Right atrium auricular region (tissue), 2 donors: Measurements from ENCODE around the gene NAV3. TPM values are rescaled to one million over a fixed set of nuclear protein-coding genes. Genes with fewer than 3 reads are reported as not detected.

ENCODE experiments used
- DNase-seq: peaks from one replicate; pipeline ENCODE4 v3.0.0-alpha.2; 2019; ENCODE audit warnings: low spot score
- H3K27ac ChIP-seq, 2 donors: fragments of 200-600 bp; sonication (generic); 1 replicate in 1 of 2; 2 replicates in 1 of 2; pipeline ENCODE4 v1.5.1; 2016 to 2019
- H3K27me3 ChIP-seq, 2 donors: fragments of 200-600 bp; sonication (generic); one replicate each; pipeline versions ENCODE4 v1.5.1 to v1.6.0; 2017 to 2019
- H3K36me3 ChIP-seq: fragments of 200-600 bp; sonication (generic); one replicate; pipeline ENCODE4 v1.5.1; 2016
- H3K4me1 ChIP-seq, 2 donors: fragments of 200-600 bp; sonication (generic); one replicate each; pipeline versions ENCODE4 v1.5.1 to v1.6.0; 2017 to 2019
- H3K4me3 ChIP-seq, 2 donors: fragments of 200-600 bp; sonication (generic); 1 replicate in 1 of 2; 2 replicates in 1 of 2; pipeline ENCODE4 v1.5.1; 2017 to 2019; ENCODE audit warnings: mild to moderate bottlenecking in 1 of 2, moderate library complexity in 1 of 2
- H3K9me3 ChIP-seq, 2 donors: fragments of 200-600 bp; sonication (generic); one replicate each; pipeline ENCODE4 v1.5.1; 2019
- total RNA-seq, 2 donors: library from RNA; depleted of rRNA; stranded (reverse); fragments of >200 nt; gene quantifications; one replicate each; pipeline ENCODE4 v1.1.0, GENCODE V29; 2016
- TF ChIP-seq, protein P1 (sequence below), 2 donors: fragments of 200-600 bp; sonication (generic); IDR thresholded peaks; one replicate each; pipeline ENCODE4 v1.5.1; 2019; ENCODE audit warnings: antibody characterized with exemption in 2 of 2

The NAV3 gene
- total RNA-seq, 2 donors from 2014 or later = 4.4 to 5.1 TPM

DNA sequence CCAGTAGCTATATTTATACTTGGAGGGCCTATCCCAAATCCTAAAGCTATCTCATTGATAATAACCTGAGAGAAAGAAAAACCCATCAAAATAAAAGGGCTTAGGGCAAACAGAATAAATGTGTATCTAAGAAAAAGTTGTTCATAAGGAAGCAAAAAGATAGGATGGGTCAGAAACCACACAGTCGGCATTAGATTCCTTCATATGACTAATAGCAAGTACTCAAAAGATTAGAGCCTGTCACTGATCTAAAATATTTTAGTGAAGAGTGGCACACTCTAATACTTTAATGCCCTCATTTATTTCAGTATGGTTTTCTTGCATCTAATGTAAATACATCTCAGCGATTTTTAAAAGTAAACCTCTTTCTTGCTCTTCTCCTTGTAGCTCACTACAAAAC is 17.1 kb upstream of the NAV3 start:
- no peak overlapping the region for H3K27ac ChIP-seq
- no peaks in the 10 kb centered on the region for H3K9me3 ChIP-seq
- no peak for DNase-seq
- H3K27me3 ChIP-seq = no peaks in the 10 kb centered on the region
- no peaks in the 10 kb centered on the region for H3K4me1 ChIP-seq
- TF ChIP-seq, protein P1, sequence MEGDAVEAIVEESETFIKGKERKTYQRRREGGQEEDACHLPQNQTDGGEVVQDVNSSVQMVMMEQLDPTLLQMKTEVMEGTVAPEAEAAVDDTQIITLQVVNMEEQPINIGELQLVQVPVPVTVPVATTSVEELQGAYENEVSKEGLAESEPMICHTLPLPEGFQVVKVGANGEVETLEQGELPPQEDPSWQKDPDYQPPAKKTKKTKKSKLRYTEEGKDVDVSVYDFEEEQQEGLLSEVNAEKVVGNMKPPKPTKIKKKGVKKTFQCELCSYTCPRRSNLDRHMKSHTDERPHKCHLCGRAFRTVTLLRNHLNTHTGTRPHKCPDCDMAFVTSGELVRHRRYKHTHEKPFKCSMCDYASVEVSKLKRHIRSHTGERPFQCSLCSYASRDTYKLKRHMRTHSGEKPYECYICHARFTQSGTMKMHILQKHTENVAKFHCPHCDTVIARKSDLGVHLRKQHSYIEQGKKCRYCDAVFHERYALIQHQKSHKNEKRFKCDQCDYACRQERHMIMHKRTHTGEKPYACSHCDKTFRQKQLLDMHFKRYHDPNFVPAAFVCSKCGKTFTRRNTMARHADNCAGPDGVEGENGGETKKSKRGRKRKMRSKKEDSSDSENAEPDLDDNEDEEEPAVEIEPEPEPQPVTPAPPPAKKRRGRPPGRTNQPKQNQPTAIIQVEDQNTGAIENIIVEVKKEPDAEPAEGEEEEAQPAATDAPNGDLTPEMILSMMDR (IDR thresholded peaks at IDR 0.05) = no peak
- no peak overlapping the region for H3K4me3 ChIP-seq
- H3K36me3 ChIP-seq = no peaks in the 10 kb centered on the region

DNA sequence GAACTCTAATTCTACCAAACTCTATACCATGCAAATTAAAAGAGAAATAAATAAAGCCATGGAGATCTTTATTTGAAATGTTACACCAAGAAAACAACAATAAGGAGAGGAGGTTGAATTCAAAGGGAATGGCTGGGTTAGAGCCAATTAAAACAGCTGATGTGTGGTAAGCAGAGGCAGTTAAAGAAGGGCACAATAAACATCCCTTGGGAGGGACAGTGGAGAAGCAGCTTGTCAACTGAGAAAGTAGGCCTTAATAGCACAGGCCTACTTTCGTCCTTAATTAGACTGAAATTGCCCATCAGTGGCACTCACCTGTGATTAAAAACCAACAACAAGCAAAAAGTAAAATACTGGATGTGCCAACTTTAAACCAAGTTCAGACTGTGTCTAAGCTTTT is 16.3 kb upstream of the NAV3 start:
- Histone ChIP-seq H3K9me3 (no peaks in the 10 kb centered on the region), H3K27ac (no peak overlapping the region), H3K36me3 (no peaks in the 10 kb centered on the region), H3K4me3 (no peak overlapping the region), H3K27me3 (no peaks in the 10 kb centered on the region), H3K4me1 (no peaks in the 10 kb centered on the region)
- TF ChIP-seq, protein P1 (IDR thresholded peaks at IDR 0.05) = no peak
- no peak for DNase-seq

DNA sequence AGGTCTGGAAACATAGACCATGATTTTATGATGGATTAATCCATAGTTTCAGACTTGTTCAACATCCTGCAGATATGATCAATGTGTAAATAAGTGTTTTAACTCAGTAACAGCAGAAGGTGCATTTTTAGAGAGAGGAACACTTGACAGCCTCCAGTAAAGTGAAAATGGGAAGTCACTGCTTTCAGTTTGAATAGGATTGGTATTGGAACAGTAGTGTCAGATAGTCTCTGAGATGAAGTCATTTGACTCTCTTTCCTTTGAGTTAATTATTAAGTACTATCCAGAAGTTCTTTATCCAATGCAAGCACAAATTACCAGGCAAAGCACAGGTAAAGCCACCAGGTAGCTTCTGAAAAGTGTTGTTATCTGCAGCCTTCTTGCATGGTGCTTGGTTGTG is 14.5 kb upstream of the NAV3 start:
- Histone ChIP-seq H3K4me3 (no peak overlapping the region), H3K36me3 (no peaks in the 10 kb centered on the region), H3K27ac (no peak overlapping the region), H3K4me1 (no peaks in the 10 kb centered on the region), H3K9me3 (no peaks in the 10 kb centered on the region), H3K27me3 (no peaks in the 10 kb centered on the region)
- DNase-seq = no peak
- TF ChIP-seq, protein P1 (IDR thresholded peaks at IDR 0.05) = no peak

DNA sequence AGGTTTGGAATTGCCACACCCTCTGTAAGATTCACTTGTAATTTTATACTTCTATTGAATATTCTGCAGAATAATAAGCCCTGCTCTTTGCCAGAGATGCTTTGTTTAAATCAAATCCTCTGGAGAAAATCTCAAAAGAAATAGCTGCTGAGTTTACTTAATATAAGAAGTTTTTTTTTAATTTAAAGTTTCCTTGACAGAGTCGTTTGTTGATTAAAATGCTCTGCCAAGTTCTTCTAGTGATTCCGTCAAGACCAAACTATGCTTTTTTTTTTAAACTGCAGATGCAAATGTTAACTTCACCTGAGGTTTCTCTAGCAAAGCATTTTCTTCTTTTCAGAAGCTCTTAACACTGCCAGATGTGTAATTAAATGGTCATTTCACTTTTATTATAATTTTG is 13.4 kb upstream of the NAV3 start:
- no peaks in the 10 kb centered on the region for H3K27me3 ChIP-seq

DNA sequence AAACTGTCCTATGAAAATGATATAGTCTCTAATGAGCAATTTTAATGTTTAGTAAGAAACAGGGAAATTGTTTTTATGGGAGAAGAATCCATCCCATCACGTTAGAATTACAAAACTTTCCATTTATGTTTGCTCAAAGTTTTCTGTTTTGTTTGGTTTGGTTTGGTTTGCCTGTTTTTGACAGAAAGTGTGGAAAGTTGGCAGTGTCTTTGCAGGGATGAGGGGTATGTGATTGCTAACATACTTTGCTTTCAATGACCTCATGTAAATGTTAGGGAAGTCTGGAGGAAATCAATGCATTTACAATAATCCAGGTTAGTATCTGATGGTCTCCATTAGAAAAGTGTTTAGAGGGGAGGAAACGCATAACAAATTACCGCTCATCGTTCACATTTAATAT is 12.3 kb upstream of the NAV3 start:
- TF ChIP-seq, protein P1 (IDR thresholded peaks at IDR 0.05) = no peak
- H3K4me3 ChIP-seq = no peak overlapping the region
- H3K9me3 ChIP-seq = no peaks in the 10 kb centered on the region
- no peaks in the 10 kb centered on the region for H3K36me3 ChIP-seq
- DNase-seq = no peak
- no peak overlapping the region for H3K27ac ChIP-seq
- no peaks in the 10 kb centered on the region for H3K4me1 ChIP-seq
- H3K27me3 ChIP-seq = no peaks in the 10 kb centered on the region

More for the DNA sequence above, 13.4 kb upstream of the NAV3 start:
- H3K4me3 ChIP-seq = no peak overlapping the region
- no peaks in the 10 kb centered on the region for H3K4me1 ChIP-seq
- no peaks in the 10 kb centered on the region for H3K36me3 ChIP-seq
- no peak for DNase-seq
- TF ChIP-seq, protein P1 (IDR thresholded peaks at IDR 0.05) = no peak
- H3K9me3 ChIP-seq = no peaks in the 10 kb centered on the region
- no peak overlapping the region for H3K27ac ChIP-seq

DNA sequence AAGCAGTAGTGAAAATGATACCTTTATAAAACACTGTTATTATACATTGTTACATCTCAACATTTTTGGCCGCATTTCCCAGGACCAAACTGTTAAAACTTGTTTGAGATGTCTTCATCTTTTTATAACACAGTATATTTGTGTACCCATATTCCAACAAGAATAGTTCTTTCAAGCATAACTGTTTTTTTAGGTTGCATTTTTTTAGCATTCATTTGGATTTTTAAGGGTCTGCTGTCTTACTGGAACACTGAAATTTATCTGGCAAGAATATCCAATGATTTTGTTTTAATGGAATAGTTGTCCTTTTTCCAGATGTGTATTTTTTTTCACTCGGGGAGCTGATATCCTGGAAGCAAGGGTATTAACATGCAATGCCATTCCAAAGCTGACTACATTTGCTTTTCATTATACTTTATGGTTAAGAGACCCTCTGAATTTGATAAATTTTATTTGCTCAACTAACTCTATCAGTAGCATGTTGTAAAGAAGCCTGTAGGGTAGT is 8.9 kb upstream of the NAV3 start:
- Histone ChIP-seq H3K27ac (no peak overlapping the region), H3K4me3 (no peak overlapping the region), H3K4me1 (no peaks in the 10 kb centered on the region), H3K36me3 (no peaks in the 10 kb centered on the region), H3K27me3 (no peaks in the 10 kb centered on the region), H3K9me3 (no peaks in the 10 kb centered on the region)
- TF ChIP-seq, protein P1 (IDR thresholded peaks at IDR 0.05) = no peak
- no peak for DNase-seq
